GM11168 (cell line): ENCODE data around the gene TRDN.
"Not testable (repeated sequence)": the region's sequence is repeated elsewhere in the genome, so short reads cannot be mapped to it uniquely, and the experiment has no call there.

Source experiments
- in situ Hi-C: fragments of 300-500 bp; cut with MboI; formaldehyde crosslinking; loops from one replicate; pipeline ENCODE4 v1.12.0; 2022; ENCODE audit warnings: low sequenced_read_pairs; ENCODE audit not compliant: unreplicated experiment

The TRDN gene

GRCh38 chr6:123635144-123635543 lies 1.6 kb downstream of the TRDN start:
- in situ Hi-C loops: no loop called here

GRCh38 chr6:123632641-123633040 lies 4.1 kb downstream of the TRDN start:
- in situ Hi-C loops: no loop called here

GRCh38 chr6:123629258-123629941 lies 7.3 kb downstream of the TRDN start:
- in situ Hi-C loops: no loop called here

GRCh38 chr6:123625696-123626095 lies 11.1 kb downstream of the TRDN start:
- in situ Hi-C loops: no loop called here

- in situ Hi-C loops: no loop called here
Measured at GRCh38 chr6:123622780-123623179, 14.0 kb downstream of the TRDN start.

- in situ Hi-C loops: no loop called here
Measured at GRCh38 chr6:123619156-123619555, 17.6 kb downstream of the TRDN start.

- in situ Hi-C loops: no loop called here
Measured at GRCh38 chr6:123616942-123617341, 19.8 kb downstream of the TRDN start.

- in situ Hi-C loops: no loop called here
Measured at GRCh38 chr6:123616016-123616415, 20.7 kb downstream of the TRDN start.

- in situ Hi-C loops: no loop called here
Measured at GRCh38 chr6:123610779-123611178, 26.0 kb downstream of the TRDN start.

- in situ Hi-C loops: no loop called here
Measured at GRCh38 chr6:123604067-123604466, 32.7 kb downstream of the TRDN start.

- in situ Hi-C loops: no loop called here
Measured at GRCh38 chr6:123598011-123598410, 38.7 kb downstream of the TRDN start.

GRCh38 chr6:123594776-123595175 lies 42.0 kb downstream of the TRDN start:
- in situ Hi-C loops: no loop called here

GRCh38 chr6:123592426-123592825 lies 44.3 kb downstream of the TRDN start:
- in situ Hi-C loops: no loop called here

- in situ Hi-C loops: no loop called here
Measured at GRCh38 chr6:123589973-123590372, 46.8 kb downstream of the TRDN start.

GRCh38 chr6:123589317-123589716 lies 47.4 kb downstream of the TRDN start:
- in situ Hi-C loops: no loop called here

- in situ Hi-C loops: no loop called here
Measured at GRCh38 chr6:123588546-123588895, 48.2 kb downstream of the TRDN start.

GRCh38 chr6:123587838-123588545 lies 48.8 kb downstream of the TRDN start:
- in situ Hi-C loops: no loop called here

GRCh38 chr6:123587407-123587806 lies 49.3 kb downstream of the TRDN start:
- in situ Hi-C loops: not testable (repeated sequence)

GRCh38 chr6:123580331-123580730 lies 56.4 kb downstream of the TRDN start:
- in situ Hi-C loops: no loop called here

GRCh38 chr6:123575188-123575587 lies 61.6 kb downstream of the TRDN start:
- in situ Hi-C loops: no loop called here

- in situ Hi-C loops: no loop called here
Measured at GRCh38 chr6:123570813-123571684, 65.7 kb downstream of the TRDN start.
